GM18868 (cell line): ENCODE measurements around the gene NTM.

Experiments
- ATAC-seq: cut with Tn5 transposase; IDR thresholded peaks from one replicate; pipeline ENCODE4 v1.9.1; 2021; ENCODE audit warnings: mild to moderate bottlenecking, moderate library complexity; ENCODE audit not compliant: unreplicated experiment

The NTM gene

DNA sequence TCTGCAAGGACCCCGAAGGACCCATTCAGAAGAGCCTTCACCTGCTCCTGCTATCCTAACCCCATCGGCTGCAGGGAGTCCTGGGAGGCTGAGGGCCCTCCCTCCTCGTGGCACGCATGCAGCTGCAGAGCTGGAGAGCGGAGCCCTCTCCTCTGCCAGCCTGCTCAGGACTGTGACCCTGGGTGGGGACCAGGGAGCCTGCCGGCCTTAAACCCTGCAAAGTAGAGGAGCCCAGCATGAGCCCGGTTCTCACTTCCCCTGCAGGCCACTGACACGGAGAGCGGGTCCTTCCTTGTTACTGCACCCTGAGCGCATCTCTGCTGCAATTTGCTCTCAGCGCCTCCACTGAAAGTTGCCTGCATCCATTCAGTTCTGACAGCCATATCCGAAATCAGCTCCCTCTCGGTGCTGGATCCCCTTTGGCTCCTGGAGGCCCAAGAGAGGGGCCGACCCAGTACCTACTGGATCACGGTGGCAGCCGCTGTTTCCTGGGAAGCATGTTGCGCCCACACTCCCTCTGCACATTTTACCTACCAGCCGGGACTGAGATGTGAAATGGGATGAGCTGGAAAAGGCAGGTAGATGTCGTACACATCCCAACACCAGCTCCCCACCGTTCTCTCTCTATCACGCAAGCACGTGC lies 312.1 kb downstream of the NTM start:
- no peak for ATAC-seq

DNA sequence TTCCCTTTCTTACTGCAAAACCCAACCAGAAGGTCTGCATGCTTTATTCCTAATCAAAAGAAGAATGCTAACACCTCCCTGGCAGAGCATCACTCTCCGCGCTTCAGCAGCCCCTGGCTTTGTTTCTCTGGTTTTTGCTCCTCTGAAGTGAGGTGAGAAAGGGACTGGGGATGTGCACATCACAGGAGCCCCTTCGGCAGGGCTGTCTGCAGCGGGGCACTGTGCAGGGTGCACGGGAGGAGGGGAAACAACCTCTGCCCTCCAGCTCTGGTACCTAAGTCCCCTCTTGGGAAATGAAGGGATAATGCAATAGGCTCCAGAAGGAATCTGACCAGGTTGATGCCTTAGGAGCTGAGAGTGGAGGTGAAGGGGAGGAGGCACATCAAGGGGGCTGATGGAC lies 312.7 kb downstream of the NTM start:
- no peak for ATAC-seq

DNA sequence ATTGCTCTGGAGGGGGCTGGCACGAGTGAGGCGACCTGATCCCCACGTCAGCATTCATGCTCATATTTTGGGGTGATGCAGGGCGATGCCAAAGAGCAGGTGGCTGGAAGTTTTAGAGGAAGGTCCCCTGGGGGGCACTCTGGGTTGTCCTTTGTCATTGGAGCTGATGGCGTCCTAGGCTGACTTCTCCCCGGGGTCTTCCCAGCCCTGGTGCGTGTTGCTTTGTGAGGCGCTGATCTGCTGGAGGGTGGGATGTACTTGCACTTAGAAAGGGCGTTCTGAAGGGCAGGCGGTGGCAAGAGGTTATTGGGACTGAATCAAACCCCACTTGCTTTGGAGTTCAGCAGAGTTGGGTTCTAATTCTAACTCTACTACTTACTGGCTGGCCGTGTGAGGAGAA lies 313.3 kb downstream of the NTM start:
- no peak for ATAC-seq

DNA sequence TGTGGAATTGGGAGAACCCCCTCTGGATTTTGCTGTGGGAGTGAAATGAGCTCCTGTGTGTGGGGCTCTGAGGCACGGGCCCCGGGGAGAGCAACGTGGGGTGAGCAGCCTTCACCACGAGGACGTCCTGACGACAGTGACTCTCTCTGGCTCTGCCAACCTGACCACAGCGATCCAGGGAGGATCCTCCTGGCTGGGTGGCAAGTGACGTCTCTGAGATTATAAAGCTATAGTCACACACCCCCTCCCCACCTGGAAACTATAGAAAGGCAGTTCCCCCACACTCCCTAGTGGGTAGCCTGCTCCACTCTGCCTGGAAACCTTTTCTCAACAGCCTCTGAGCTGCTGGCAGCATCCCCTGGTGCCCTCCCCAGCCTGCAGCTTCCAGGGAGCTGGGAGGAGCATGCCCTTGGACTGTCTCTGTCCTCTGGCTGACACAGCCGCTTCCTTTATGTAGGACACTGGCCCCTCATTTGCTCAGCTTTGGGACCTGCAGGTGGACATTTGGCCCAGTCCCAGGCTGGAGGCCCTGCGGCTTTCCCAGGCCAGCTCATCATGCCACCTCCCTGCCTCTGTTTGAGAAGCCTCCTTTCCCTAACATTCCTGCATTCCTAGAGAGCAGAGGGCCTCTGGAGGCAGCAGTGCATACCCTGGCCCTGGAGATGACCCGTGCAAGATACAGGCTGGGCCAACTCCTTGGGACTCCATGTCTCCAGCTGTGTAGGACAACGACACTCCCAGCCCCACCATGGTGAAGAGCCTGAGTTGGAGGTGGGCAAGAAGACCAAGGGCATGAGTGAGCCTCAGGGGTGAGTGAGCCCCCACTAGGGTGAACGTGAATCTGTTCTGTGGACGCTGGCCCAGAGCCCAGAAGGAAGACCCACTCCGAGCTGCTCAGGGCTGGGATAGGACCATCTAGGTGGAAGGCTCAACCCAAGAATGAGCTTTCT lies 314.0 kb downstream of the NTM start:
- no peak for ATAC-seq

DNA sequence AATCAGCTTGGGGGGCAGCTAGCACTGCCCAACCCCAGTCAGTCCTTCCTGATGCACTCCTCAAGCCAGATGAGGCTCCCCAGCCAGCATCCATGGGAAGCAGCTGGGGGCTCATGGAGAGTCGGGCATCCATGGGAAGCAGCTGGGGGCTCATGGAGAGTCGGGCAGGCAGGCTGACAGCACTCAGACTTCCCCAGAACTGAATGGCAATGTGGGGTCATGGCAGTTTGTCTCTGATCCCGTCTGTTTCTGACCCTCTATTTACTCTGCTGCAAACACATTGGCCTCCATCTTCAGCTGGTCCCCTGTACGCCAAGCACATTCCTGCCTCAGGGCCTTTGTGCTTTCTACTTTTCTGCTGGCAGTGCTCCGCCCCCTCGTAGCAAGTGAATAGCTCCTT lies 314.8 kb downstream of the NTM start:
- no peak for ATAC-seq

DNA sequence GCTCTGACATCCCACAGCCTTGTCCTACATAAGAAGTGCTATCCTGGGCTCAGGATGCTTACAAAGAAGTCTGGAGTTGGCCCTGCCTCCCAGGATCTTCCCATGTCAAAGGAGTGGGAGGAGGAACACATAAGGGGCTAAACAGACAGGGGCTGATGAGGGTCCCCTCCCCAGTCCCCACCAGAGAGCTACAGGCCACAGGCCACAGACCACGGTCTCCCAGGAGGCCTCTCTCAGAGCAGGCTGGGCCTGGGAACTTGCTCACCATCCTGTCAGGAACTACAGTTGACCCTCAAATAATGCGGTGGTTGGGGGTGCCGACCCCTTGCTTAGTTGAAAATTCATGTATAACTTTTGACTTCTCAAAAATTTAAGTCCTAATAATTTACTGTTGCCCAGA lies 315.5 kb downstream of the NTM start:
- no peak for ATAC-seq

DNA sequence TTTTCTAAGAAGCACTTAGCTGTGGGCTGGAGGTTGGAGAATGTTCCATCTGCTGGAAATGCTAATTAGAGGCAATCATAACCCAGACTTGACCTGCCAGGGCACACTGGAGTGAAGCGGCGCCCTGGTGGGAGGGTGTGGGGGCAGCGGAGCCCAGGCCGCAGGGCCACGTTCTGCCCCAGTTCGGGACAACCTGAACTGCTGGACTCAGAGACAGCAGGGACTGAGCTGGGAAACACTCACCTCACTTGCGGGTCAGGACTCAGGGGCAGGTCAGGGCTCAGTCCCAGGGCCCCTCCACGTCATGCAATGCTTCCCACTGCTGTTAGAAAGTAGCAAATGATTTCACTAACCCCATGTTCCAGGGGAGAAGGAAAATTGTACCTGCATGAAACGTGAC lies 316.4 kb downstream of the NTM start:
- no peak for ATAC-seq

DNA sequence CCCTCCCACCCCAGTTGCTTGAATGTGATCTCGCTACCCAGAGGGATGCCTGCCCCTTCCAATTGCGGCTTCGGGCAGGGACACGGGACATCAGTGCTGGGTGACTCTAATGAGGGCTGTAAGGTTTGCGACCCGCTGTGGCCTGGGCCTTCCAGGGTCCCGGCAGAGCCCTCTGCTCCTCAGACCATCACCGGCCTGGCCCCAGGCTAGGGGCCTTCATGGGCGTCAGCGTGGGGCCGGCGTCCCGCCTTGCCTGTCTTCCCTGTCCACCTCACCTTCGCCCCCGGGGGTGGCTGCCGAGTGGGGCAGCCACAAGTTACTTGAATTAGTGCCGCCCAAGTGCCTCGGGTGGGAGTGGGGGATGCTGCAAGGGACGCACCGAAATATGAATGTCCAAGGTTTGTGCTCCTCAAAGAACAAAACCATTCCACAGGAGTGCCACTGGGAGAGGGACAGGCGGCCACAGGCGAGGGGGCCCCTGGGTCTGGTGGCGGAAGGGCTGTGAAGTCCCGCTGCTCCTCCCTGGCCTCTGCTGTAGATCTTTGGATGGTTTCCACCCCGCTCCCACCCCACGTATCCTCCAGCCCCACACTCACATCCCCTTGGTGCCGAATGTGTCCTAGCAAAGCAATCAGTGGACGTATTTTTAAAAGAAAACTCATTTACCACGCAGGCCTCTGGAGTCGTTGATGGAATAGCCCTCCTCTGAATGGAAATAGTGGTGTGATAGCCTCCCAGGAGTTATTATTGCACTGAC lies 317.1 kb downstream of the NTM start:
- no peak for ATAC-seq

DNA sequence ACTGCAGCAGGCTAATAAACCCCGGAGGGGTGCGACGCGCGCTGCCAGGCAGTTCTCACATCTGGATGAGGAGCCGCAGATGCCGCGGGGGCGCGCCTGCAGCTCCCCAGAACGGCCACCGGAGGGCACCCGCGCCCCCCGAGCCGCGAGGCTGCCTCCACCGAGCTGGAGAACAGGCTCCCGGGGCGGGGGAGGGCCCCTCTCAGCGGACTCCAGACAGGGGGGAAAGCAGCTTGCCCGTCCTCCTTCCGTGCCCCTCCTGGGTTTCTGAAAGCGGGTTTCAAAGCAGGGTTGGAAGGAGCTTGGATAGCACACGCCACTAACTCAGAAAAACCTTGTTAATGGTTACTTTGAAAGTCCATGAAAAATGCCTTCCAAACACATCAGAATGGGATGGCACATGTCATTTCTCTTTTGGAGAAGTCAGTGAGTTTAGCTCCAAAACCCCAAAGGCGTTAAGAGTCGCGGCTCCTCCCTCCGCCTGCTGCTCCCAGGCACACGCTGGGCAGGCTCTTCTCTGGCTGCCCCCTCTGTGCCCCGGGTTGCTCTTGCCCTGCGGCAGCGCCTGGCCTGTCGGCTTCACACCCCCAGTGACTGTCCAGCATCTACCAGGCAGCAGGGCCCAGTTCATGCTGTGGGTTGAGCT lies 317.8 kb downstream of the NTM start:
- ATAC-seq: peak; percentile 84

DNA sequence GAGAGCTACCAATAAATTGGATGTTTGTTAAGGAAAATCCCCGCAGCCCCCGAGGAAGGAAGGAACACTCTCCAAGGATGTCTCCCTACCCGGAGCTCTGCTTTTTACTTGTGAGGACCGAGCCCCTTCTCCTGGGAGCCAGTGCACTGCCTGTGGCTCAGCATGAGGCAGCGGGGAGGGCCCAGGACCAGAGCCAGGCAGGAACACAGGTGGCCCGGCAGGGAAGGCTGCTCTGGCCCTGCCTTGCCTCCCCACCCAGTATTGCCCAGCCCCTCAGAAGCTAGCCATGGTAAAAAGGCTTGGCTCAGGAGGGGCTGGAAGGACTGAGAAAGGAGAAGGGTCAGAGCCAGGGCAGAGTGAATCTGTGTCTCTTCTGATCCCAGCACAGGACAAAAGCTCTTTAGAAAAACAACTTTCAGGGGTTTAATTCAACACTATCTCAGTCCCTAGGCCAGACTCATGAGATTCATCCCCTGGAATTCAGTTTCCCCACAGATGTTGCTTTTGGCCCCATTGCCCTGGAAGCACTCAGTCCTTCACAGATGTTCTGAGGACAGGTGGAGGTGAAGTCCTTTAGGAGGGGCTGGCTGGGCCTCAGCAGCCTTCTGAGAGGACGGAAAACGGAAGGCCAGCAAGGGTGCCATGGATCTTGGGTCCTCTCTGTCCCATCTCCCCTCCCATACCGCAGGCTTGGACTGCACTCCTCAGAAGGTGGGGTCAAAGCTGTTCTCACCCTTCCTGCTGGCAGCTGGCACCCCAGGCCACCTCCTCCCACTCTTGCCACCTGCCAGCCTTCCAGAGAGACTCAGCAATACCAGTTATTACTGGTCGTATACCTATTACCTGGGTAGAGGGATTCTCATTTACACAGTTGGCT lies 318.9 kb downstream of the NTM start:
- no peak for ATAC-seq

DNA sequence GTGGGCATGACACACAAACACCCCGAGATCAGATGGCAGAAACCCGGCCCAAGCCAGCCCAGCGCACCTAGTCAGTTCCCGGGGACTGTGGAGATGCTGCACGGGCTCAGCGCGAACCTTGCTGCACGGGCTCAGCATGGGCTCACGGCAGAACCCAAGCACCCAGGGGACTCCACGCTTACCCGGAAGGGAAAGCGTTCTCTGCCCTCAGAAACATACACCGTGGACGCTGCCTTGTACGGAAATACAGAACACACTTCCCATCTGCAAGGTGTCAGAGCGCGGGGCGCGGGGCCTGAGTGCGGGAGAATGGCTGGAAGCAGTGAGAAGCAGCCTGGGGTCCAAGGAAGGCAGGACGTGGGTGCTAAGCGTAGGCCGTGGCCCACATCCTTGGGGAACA lies 319.9 kb downstream of the NTM start:
- no peak for ATAC-seq

DNA sequence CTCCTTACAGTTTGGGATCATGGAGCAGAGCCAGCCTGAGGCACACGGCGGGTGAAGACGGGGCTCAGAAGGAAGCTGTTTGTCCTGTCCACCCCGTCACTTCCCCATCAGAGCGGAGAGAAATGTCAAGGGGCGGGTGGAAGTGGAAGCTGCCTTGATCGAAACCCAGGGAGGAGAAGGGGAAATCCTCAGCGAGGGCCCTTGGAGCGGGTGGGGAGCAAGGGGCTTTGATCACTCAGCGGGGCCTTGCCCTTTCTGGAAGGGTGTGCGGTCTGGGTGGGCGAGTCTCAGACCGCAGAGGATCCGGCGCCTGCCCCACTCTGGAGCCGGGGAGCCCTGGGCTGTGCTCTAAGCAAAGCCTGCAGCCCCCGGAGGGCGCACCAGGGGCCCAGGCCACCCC lies 320.4 kb downstream of the NTM start:
- ATAC-seq: no peak

DNA sequence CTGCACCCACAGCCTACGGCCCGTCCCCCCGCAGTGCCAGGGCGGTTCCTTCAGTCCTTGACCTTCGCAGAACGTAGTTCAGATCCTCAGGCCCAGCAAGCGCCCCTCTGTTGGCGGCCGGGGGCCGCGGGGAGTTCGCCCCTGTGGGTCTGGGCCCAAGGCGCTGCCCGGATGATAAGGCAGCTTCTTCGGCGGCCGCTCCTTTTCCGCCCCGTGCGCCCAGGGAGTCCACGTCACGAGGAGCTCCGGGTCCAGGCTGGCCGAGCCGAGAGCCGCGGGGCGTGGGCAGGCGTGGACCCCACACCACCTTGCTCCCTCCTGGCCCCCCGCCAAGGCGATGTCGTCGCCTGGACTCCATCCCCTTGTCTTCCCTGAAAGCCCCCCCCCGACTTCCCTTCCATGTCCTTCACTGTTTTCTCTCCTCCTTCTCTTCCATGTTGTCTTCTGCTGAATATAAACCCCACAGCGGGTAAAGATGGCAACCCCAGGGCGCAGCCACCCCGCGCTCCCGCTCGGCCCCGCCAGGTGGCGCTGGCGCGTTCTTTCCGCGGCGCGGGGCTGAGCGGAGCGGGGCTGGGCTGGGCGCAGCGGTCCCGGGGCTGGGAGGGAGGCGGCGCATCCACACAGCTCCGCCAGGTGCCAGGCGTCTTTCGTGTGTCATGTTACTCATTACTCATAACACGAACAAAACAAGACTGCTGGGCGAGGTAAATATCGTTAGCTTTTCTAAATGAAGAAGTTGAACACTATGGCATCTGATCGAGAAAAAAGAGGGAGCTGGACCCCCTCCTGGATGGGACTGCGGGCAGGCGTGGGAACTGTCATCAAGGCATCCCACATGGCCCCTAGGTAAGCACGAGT lies 321.0 kb downstream of the NTM start:
- peak; percentile 57 for ATAC-seq

DNA sequence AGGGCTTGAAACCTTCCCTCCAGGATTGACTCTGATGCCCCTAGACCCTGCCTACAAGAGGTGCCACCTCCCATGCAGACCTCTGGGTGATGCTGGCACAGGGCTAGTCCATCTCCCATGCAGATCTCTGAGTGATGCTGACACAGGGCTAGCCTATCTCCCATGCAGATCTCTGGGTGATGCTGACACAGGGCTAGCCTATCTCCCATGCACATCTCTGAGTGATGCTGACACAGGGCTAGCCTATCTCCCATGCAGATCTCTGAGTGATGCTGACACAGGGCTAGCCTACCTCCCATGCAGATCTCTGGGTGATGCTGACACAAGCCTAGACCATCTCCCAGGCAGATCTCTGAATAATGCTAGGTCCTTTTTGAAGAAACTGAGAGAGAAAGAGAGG lies 321.7 kb downstream of the NTM start:
- no peak for ATAC-seq

DNA sequence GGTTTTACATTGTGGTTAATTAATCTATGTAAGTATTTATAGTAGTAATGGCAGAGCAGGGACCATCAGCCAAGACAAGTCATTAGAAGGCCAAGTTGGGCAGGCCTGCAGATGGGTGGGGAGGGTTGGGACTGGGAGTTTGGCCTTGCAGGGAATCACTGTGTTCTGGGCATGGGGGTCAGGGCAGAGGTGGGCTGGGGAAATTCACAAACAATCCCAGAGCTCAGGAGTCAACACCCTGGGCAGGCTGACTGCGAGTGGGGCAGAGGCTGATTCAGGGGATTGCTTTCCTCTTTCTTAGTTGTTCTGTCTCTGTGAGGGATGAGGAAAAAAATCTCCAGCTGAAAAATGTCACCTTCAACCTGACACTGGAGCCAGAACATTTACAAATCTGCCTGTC lies 322.5 kb downstream of the NTM start:
- ATAC-seq: no peak

DNA sequence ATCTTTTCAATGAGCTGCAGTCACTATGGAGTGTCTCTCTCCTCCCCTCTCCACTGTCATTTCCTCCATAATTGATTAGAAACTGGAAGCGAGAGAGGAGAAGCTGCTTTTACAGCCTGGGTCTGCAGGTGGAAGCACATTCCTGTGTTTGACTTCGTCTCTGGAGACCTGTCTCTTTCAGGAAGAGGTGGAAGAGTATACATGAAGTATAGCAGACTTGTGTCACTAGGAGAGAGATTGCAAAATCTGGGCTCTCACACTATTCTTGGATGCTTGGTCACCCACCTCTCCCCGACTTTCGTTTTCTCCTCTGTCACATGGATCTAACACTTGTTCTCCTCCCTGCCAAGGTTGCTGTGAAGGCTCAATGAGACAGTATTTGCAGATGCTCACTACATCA lies 323.3 kb downstream of the NTM start:
- ATAC-seq: no peak

DNA sequence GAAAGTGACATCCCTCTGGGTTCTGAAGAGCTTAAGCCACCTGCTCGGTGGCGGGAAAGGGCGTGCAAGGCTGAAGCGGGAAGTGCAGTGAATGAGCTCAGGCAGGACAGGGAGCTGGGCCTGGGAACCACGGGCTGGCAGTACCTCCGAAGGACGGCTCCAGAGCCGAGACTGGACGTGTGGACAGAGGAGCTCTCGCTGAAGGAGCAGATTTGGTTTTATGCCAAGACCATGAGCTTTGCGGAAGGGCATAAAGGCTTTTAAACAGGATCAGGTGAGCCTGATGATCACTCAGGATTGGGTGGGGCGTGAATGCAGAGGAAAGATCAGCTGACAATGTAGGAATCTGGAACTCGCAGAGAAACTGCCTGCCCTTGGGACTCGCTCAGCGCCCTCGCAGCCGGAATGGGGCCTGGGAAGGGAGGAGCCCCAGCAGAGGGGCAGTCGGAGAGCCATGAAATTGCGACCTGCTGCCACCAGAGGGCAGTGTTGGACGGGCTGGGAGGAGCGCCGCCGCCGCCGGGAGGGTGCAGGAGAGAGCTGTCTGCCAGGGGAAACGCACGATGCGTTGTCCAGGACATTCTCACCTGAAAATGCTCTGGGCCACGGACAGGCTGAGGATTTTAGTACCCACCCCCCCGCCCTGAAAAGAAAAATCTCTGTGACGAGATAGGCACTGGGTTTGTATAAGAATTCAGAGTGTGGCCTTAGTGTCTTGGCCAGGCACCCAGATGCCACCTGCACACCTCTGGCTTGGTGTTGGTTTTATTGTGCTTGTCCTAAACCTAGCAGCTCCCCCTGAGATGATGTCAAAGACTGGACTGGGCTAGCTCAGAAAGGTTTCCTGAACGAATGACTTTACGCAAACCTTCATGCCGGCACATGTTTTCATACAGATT lies 324.4 kb downstream of the NTM start:
- ATAC-seq: peak; percentile 89

DNA sequence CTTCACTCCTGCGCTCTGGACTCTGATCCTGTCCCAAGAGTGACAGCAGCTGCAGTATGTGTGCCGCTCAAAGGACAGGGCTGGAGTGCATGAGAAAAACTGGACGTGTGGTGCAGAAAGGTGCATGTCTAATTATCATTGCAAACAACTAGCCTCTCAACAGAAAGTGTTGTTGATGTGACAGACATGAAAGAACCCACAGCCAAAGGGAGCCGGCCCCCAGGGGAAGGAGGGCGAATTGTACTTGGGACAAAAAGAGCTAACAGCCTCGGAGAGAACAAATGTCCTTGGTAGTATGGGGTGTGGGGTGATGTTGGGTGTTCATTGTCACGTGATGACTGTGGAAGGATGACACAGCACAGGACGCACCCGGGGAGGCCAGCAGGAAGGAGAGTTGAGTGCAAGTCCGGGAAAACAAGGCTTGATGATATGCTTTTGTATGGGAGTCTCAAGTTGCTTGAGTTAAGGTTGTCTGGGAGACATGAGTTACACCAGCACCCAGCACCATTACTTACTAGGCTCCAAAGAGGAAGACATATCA lies 325.5 kb downstream of the NTM start:
- no peak for ATAC-seq
